Fibroblast of skin of abdomen (primary cell): Measurements from ENCODE around the gene PLB1.
"Not testable (repeated sequence)": the region's sequence is repeated elsewhere in the genome, so short reads cannot be mapped to it uniquely, and the experiment has no call there.

Experiments used
- DNase-seq: peaks from one replicate; pipeline ENCODE4 v3.0.0-alpha.2; 2013

Gene PLB1

GRCh38 chr2:28538134-28538533, 42.3 kb downstream of the PLB1 start:
- no peak for DNase-seq

- no peak for DNase-seq
Measured at GRCh38 chr2:28538652-28539051, 42.8 kb downstream of the PLB1 start.

GRCh38 chr2:28539118-28539541, 43.3 kb downstream of the PLB1 start:
- DNase-seq, result no peak

GRCh38 chr2:28543316-28544035, 47.6 kb downstream of the PLB1 start:
- DNase-seq, result peak; percentile 72

GRCh38 chr2:28544036-28544346, 48.1 kb downstream of the PLB1 start:
- no peak for DNase-seq

- no peak for DNase-seq
Measured at GRCh38 chr2:28544405-28544921, 48.6 kb downstream of the PLB1 start.

GRCh38 chr2:28544922-28545589, 49.2 kb downstream of the PLB1 start:
- no peak for DNase-seq

GRCh38 chr2:28545590-28546200, 49.8 kb downstream of the PLB1 start:
- no peak for DNase-seq

GRCh38 chr2:28546242-28546641, 50.4 kb downstream of the PLB1 start:
- DNase-seq, result no peak

GRCh38 chr2:28547223-28547860, 51.5 kb downstream of the PLB1 start:
- DNase-seq, result no peak

GRCh38 chr2:28547906-28548600, 52.2 kb downstream of the PLB1 start:
- DNase-seq, result no peak

GRCh38 chr2:28550345-28550744, 54.5 kb downstream of the PLB1 start:
- DNase-seq, result not testable (repeated sequence)

GRCh38 chr2:28552045-28552823, 56.4 kb downstream of the PLB1 start:
- DNase-seq, result no peak

- no peak for DNase-seq
Measured at GRCh38 chr2:28556303-28556702, 60.4 kb downstream of the PLB1 start.

- no peak for DNase-seq
Measured at GRCh38 chr2:28557389-28558131, 61.7 kb downstream of the PLB1 start.

- no peak for DNase-seq
Measured at GRCh38 chr2:28558158-28558820, 62.4 kb downstream of the PLB1 start.

- no peak for DNase-seq
Measured at GRCh38 chr2:28558918-28559317, 63.1 kb downstream of the PLB1 start.

- DNase-seq, result no peak
Measured at GRCh38 chr2:28563869-28564268, 68.0 kb downstream of the PLB1 start.

- DNase-seq, result no peak
Measured at GRCh38 chr2:28564346-28564745, 68.5 kb downstream of the PLB1 start.

GRCh38 chr2:28565033-28565432, 69.2 kb downstream of the PLB1 start:
- DNase-seq, result no peak
